Choroid plexus epithelial cell (primary cell): Measurements from ENCODE around the gene RNF41.
"Not testable (repeated sequence)": the region's sequence is repeated elsewhere in the genome, so short reads cannot be mapped to it uniquely, and the experiment has no call there.

ENCODE experiments used
- DNase-seq: peaks from one replicate; pipeline ENCODE4 v3.0.0-alpha.2; 2010; ENCODE audit warnings: low read depth
- H3K4me3 ChIP-seq: 2 replicates; pipeline ENCODE4 v1.5.1; 2011; ENCODE audit warnings: low read depth, mild to moderate bottlenecking, control low read depth, low read length, moderate library complexity
- TF ChIP-seq, protein P1 (sequence below): conservative IDR thresholded peaks from 2 replicates; pipeline ENCODE4 v1.5.1; 2011; ENCODE audit warnings: low read depth, mild to moderate bottlenecking, control low read depth, inconsistent platforms, low read length, moderate library complexity

Gene RNF41

GRCh38 chr12:56158029-56158925, 63.4 kb downstream of the RNF41 start, which contains the start of gene MYL6:
TSS of gene MYL6 (plus strand) at chr12:56158359. CDS start at chr12:56158402, 43 bp downstream.
- peak; percentile 99 for DNase-seq
- TF ChIP-seq, protein P1, sequence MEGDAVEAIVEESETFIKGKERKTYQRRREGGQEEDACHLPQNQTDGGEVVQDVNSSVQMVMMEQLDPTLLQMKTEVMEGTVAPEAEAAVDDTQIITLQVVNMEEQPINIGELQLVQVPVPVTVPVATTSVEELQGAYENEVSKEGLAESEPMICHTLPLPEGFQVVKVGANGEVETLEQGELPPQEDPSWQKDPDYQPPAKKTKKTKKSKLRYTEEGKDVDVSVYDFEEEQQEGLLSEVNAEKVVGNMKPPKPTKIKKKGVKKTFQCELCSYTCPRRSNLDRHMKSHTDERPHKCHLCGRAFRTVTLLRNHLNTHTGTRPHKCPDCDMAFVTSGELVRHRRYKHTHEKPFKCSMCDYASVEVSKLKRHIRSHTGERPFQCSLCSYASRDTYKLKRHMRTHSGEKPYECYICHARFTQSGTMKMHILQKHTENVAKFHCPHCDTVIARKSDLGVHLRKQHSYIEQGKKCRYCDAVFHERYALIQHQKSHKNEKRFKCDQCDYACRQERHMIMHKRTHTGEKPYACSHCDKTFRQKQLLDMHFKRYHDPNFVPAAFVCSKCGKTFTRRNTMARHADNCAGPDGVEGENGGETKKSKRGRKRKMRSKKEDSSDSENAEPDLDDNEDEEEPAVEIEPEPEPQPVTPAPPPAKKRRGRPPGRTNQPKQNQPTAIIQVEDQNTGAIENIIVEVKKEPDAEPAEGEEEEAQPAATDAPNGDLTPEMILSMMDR: no peak
- peak within 1 kb of the TSS; percentile 98 for H3K4me3 ChIP-seq

DNA sequence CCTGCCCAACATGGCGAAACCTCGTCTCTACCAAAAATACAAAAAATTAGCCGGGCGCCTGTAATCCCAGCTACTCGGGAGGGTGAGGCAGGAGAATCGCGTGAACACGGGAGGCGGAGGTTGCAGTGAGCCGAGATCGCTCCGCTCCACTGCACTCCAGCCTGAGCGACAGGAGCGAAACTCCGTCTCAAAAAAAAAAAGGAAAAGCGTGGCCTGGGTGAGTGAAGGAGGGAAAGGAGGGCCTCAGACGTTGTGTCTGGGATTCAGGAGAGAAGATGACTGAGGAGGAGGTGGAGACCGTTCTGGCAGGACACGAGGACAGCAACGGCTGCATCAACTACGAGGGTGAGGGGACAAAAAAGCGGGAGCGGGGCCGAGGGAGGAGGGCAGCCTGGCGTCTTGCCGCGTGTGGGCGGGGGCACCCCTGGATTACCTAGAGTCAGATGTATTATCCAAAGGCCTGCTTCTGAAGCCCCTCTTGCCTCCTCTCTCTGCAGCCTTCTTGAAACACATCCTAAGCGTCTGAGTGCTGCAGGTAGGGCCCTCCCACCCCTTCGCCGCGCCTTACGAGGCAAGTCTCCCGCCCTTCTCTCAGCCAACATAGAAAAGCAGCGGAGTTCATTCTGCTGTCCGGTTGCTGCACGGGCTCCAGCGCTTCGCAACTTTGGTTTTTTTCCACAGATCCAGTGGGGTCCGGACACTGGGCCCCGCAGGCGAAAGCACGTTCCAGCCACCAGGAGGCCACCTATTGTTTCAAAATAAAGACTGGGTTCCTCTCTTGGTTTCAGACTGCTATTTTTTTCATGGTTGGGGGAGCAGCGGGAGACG, 64.3 kb downstream of the RNF41 start:
- peak overlapping the region; percentile 98 for H3K4me3 ChIP-seq
- TF ChIP-seq, protein P1: peak; percentile 79
- DNase-seq: peak; percentile 91

DNA sequence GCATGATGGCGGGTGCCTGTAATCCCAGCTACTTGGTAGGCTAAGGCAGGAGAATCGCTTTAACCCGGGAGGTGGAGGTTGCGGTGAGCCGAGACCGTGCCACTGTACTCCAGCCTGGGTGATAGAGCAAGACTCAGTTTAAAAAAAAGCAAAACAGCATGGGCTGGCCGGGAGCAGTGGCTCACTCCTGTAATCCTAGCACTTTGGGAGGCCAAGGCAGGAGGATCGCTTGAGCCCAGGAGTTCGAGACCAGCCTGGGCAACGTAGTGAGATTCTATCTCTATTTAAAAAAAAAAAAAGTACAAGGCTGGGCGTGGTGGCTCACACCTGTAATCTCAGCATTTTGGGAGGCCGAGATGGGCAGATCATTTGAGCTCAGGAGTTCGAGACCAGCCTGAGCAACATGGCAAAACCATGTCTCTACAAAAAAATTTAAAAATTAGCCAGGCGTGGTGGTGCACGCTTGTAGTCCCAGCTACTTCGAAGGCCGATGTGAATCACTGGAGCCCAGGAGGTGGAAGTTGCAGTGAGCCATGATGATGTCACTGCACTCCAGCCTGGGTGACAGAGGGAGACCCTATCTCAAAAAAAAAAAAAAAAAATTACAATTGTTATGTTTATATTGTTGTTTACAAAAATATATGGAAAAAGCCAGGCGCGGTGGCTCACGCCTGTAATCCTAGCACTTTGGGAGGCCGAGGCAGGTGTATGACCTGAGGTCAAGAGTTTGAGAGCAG, 65.1 kb downstream of the RNF41 start:
- DNase-seq: not testable (repeated sequence)
- peak overlapping the region; percentile 98 for H3K4me3 ChIP-seq

- DNase-seq: no peak
- H3K4me3 ChIP-seq: no peak overlapping the region
- TF ChIP-seq, protein P1: no peak
Observed at GRCh38 chr12:56155256-56155845, 66.4 kb downstream of the RNF41 start.

DNA sequence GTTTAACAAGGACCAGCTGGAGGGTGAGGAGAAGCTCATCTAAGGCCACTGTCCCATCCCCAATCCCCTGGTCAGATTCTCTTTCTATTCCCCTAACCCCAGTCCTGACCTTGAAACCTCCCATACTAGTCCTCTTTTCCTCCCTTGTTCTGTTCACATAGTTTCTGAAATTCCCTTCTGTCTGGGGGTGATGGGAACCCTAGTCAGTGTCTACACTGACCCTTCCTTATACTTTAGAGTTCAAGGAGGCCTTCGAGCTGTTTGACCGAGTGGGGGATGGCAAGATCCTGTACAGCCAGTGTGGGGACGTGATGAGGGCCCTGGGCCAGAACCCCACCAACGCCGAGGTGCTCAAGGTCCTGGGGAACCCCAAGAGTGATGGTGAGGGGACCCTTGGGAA, 66.9 kb downstream of the RNF41 start:
- TF ChIP-seq, protein P1: no peak
- no peak overlapping the region for H3K4me3 ChIP-seq
- no peak for DNase-seq

DNA sequence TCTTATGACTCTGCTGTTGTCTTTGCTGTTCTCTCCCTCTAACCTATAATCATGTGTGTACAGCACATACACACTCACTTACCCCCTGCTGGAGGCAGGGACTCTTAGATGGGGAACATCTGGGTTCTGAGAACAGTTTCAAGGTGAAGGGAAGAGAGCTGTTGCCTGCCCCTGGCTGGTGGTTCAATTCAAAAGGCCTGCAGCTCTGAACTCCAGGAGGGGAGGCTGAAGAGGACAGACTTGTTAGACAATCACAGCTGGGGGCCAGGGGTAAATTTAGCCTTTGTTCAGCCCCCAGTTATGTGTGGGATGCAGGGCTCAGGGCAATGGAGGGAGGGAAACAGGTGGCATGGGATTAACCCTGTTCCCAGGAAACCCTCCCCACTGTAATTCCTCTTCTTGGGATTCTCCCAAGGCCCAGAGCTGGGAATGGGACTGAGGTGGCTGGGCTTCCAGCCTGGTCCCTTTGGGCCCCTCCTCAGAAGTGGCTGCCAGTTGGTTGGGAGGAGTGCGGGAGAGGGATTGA, 67.4 kb downstream of the RNF41 start:
- TF ChIP-seq, protein P1: no peak
- no peak overlapping the region for H3K4me3 ChIP-seq
- peak; percentile 65 for DNase-seq
